KOPT-K1 (cell line): ENCODE data around the gene DDX47.
"Not testable (repeated sequence)": the region's sequence is repeated elsewhere in the genome, so short reads cannot be mapped to it uniquely, and the experiment has no call there.

Experiments used
- H3K27ac ChIP-seq: fragments of 200-600 bp; sonication (generic); 2 replicates; pipeline ENCODE4 v1.5.1; 2016; ENCODE audit warnings: antibody characterized with exemption, mild to moderate bottlenecking, low read depth, low read length; ENCODE audit not compliant: poor library complexity, severe bottlenecking
- H3K36me3 ChIP-seq: fragments of 200-600 bp; sonication (generic); 2 replicates; pipeline ENCODE4 v1.5.1; 2017; ENCODE audit warnings: antibody characterized with exemption, mild to moderate bottlenecking, low read length, moderate library complexity; ENCODE audit not compliant: insufficient read depth
- H3K9me3 ChIP-seq: fragments of 200-600 bp; sonication (generic); 2 replicates; pipeline ENCODE4 v1.5.1; 2017; ENCODE audit warnings: antibody characterized with exemption, low read length, mild to moderate bottlenecking; ENCODE audit not compliant: insufficient read depth, poor library complexity, severe bottlenecking

DDX47 gene

GRCh38 chr12:12823811-12824210, 10.7 kb downstream of the DDX47 start:
- Histone ChIP-seq H3K9me3 (no peaks in the 10 kb centered on the region), H3K27ac (no peak overlapping the region), H3K36me3 (peaks cover 100% of the 10 kb centered on the region)

- H3K27ac ChIP-seq, result no peak overlapping the region
- H3K36me3 ChIP-seq, result peaks cover 47% of the 10 kb centered on the region
- H3K9me3 ChIP-seq, result no peaks in the 10 kb centered on the region
These were observed 22.4 kb downstream of the DDX47 start for GRCh38 chr12:12835378-12836146.

- Histone ChIP-seq H3K27ac (no peak overlapping the region), H3K9me3 (no peaks in the 10 kb centered on the region), H3K36me3 (peaks cover 40% of the 10 kb centered on the region)
These were observed 23.4 kb downstream of the DDX47 start for GRCh38 chr12:12836571-12836970.

GRCh38 chr12:12837025-12837812, 24.1 kb downstream of the DDX47 start:
- Histone ChIP-seq H3K36me3 (peaks cover 34% of the 10 kb centered on the region), H3K27ac (no peak overlapping the region), H3K9me3 (no peaks in the 10 kb centered on the region)

- peaks cover 28% of the 10 kb centered on the region for H3K36me3 ChIP-seq
- H3K27ac ChIP-seq, result no peak overlapping the region
- no peaks in the 10 kb centered on the region for H3K9me3 ChIP-seq
These were observed 24.6 kb downstream of the DDX47 start for GRCh38 chr12:12837813-12838153.

DNA sequence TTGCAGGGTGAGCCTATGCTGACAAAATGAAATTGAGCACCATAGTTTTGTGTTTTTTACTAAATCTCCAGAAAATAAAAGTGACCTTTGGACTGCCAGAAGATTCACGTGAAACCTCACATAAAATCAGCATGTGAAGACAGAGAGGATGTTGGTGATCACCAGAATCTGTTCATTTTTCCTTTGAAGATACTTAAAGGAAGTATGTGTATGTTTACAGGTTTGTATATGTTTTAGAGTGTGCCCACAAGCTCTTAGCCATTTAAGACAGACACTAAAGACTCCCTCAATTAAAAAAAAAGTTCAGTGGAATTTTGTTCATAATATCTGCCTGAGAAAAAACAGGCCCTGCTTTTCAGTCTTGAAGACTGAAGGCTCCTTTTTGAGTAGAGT, 25.9 kb downstream of the DDX47 start:
- H3K36me3 ChIP-seq, result peaks cover 16% of the 10 kb centered on the region; the same call in 1 of the 2 replicates
- H3K9me3 ChIP-seq, result no peaks in the 10 kb centered on the region
- no peak overlapping the region for H3K27ac ChIP-seq

DNA sequence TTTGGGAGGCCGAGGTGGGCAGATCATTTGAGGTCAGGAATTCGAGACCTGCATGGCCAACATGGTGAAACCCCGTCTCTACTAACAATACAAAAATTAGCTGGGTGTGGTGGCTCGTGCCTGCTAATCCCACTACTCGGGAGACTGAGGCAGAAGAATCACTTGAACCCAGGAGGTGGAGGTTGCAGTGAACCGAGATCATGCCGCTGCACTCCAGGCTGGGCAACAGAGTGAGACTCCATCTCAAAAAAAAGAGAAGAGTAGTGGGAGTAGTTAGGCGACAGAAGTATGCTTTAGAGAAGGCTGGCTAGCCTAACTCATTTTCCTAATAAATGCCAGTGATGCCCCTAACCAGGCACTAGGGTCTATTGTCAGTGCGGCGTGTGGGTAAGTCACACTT, 26.3 kb downstream of the DDX47 start:
- peaks cover 12% of the 10 kb centered on the region; the same call in 1 of the 2 replicates for H3K36me3 ChIP-seq
- H3K27ac ChIP-seq, result not testable (repeated sequence)

DNA sequence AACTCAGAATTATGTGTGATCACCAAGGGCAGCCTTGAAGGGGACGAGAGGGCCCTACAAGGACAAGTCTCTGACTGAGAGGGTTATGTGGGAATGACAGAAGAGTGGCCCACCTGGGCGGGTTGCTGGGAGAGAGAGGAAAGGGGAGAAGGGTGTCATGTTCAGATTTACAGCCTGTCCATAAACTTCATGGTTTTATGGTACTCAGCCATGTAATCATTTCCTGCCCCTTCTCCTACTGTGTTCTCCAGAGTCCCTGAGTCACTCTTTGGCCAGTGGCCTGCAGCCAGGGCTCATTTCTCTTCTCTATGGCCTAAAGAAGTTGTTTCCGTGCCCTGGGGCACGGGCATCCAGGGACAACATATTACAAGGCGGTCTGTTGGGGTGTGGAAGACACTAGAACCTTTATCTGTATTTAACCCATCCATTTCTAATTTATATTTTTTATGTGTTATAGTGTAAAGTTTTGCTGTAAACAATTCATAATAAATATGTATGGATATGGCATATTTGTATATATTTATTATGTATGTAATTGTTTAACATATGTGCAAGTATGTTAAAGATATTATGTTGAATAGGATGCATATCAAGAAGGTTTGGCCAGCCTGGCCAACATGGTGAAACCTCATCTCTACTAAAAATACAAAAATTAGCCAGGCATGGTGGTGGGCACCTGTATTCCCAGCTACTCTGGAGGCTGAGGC, 26.9 kb downstream of the DDX47 start:
- peaks cover 9% of the 10 kb centered on the region; the same call in 1 of the 2 replicates for H3K36me3 ChIP-seq
- no peaks in the 10 kb centered on the region for H3K9me3 ChIP-seq
- H3K27ac ChIP-seq, result no peak overlapping the region

More for the DNA sequence above, 26.3 kb downstream of the DDX47 start:
- H3K9me3 ChIP-seq, result not testable (repeated sequence)

DNA sequence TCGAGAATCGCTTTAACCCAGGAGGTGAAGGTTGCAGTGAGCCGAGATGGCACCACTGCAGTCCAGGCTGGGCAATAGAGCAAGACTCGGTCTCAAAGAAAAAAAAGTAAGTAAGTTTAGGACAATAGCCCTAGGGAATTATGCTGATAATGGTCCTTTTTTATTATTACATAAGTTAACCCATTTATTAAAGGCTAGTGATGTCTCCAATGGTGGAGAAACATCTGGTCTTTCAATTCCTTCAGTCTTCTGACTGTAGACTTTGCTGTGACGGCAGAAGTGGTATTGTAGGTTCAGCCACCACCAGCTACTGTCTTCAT, 27.4 kb downstream of the DDX47 start:
- H3K27ac ChIP-seq, result no peak overlapping the region
- no peaks in the 10 kb centered on the region for H3K9me3 ChIP-seq
- peaks cover 3% of the 10 kb centered on the region; the same call in 1 of the 2 replicates for H3K36me3 ChIP-seq

DNA sequence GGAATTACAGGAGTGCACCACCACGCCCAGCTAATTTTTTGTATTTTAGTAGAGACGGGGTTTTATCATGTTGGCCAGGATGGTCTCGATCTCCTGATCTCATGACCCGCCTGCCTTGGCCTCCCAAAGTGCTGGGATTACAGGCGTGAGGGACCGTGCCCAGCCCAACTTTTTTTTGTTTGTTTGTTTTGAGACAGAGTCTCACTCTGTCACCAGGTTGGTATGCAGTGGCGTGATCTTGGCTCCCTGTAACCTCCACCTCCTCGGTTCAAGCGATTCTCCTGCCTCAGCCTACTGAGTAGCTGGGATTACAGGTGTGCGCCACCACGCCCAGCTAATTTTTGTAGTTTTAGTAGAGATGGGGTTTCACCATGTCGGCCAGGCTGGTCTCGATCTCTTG, 28.3 kb downstream of the DDX47 start:
- H3K9me3 ChIP-seq, H3K36me3 ChIP-seq, H3K27ac ChIP-seq: not testable (repeated sequence)

DNA sequence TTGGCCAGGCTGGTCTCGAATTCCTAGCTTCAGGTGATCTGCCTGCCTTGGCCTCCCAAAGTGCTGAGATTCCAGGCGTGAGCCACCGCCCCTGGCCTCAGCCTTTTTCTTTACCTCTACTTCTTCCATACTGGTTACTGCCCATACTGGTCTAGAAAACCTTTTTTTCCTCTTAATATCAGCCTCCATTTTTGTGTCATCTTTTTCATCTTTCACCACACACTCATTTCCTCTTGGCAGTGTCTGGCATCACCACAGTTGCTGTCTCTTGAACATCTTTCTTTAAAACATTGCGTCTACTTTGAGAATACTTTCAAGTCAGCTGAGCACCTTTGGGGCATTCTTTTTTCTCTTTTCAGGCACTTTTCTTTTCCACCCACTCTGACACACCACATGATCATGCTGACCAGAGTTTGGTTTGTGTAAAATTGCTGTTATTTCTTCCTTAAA, 32.7 kb downstream of the DDX47 start:
- Histone ChIP-seq H3K9me3 (peaks cover 3% of the 10 kb centered on the region), H3K27ac (no peak overlapping the region), H3K36me3 (no peaks in the 10 kb centered on the region)

DNA sequence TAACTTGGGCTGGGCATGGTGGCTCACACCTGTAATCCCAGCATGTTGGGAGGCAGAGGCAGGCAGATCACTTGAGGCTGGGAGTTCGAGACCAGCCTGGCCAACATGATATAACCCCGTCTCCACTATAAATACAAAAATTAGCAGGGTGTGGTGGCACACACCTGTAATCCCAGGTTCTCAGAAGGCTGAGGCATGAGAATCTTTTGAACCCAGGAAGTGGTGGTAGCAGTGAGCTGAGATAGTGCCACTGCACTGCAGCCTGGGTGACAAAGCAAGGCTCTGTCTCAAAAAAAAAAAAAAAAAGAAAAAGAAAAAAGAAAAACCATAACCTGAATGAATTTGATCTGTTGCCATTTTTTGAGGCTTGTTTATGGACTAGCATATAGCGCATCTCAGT, 33.6 kb downstream of the DDX47 start:
- not testable (repeated sequence) for H3K9me3 ChIP-seq, H3K36me3 ChIP-seq, H3K27ac ChIP-seq

- peaks cover 9% of the 10 kb centered on the region for H3K9me3 ChIP-seq
- no peak overlapping the region for H3K27ac ChIP-seq
- H3K36me3 ChIP-seq, result no peaks in the 10 kb centered on the region
These were observed 40.3 kb downstream of the DDX47 start for GRCh38 chr12:12853435-12853834.

GRCh38 chr12:12859690-12860089, 46.5 kb downstream of the DDX47 start:
- H3K27ac ChIP-seq, result no peak overlapping the region
- no peaks in the 10 kb centered on the region for H3K9me3 ChIP-seq
- no peaks in the 10 kb centered on the region for H3K36me3 ChIP-seq

DNA sequence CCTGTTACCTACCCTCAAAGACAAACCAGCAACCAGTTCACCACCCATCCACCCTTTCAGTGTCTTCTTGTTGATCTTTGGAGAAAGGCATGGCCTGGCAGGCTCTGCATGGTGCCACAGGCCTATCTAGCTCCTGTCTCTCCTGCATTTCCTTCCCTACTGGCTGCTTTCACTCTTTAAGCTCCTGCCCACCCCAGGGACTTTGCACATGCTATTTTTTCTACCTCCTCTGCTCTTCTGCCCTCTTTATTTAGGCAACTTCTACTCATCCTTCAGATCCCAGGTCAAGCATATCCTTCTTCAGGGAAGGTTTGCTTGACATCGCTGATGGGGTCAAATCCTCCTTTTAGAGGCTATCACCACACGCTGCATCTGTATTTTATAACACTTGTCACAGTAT, 51.1 kb downstream of the DDX47 start:
- no peak overlapping the region for H3K27ac ChIP-seq
- no peaks in the 10 kb centered on the region for H3K36me3 ChIP-seq
- H3K9me3 ChIP-seq, result no peaks in the 10 kb centered on the region
